K562 (cell line): ENCODE data around the gene ARHGAP12. TPM values are rescaled to one million over a fixed set of nuclear protein-coding genes. Genes with fewer than 3 reads are reported as not detected.
A peak's percentile ranks its signal among the peaks of the same experiment; 100 is the strongest.

Source experiments
- ATAC-seq: fragments of 200-7000 bp; cut with Tn5 transposase; 3 replicates; pipeline ENCODE4 v1.9.1; 2020; ENCODE audit warnings: moderate library complexity
- BruUV-seq: library from RNA; stranded (reverse); fragments of 400-500 nt; replicated peaks from 2 replicates; lab custom pipeline; 2021; lab: Mats Ljungman, UMichigan
- CTCF ChIA-PET: fragments of 300-600 bp; formaldehyde crosslinking; extraction: SDS; loops from one replicate; lab custom pipeline; 2021; ENCODE audit warnings: low intra/inter-chr PET ratio; lab: Yijun Ruan, JAX
- POLR2A ChIA-PET: fragments of 300-600, 350-650 bp; sonication (Branson Sonifier 250); formaldehyde crosslinking; extraction: SDS; loops from one replicate; lab custom pipeline; 2021; ENCODE audit warnings: antibody characterized with exemption, inconsistent platforms; lab: Yijun Ruan, JAX
- DNase-seq, 4 experiments: peaks; one replicate each; pipeline versions ENCODE4 v3.0.0 to v3.0.0-alpha.2; 2011 to 2018; ENCODE audit warnings: low spot score in 3 of 4, mixed read lengths in 3 of 4; ENCODE audit errors: extremely low read depth in 1 of 4
- FAIRE-seq: peaks from 2 replicates; lab custom pipeline; 2011; peaks lifted over from hg19 to GRCh38; lab: Jason Lieb, UNC
- H2AFZ ChIP-seq: 2 replicates; pipeline ENCODE4 v1.6.0; 2011; ENCODE audit warnings: low read depth, low read length, control low read depth, inconsistent platforms
- H3K27ac ChIP-seq: fragments of 200-600 bp; 3 replicates; pipeline ENCODE4 v1.8.0; 2011; ENCODE audit warnings: low read depth, mild to moderate bottlenecking, control low read depth, inconsistent platforms, low read length, moderate library complexity, mixed read lengths; ENCODE audit errors: extremely low read depth
- H3K27me3 ChIP-seq, 2 experiments: fragments of 300-600 bp in 1 of 2; 2 replicates in 1 of 2; 3 replicates in 1 of 2; pipeline versions ENCODE4 v1.6.0 to v1.8.0; 2011; ENCODE audit warnings: inconsistent platforms in 2 of 2, low read length in 2 of 2, mild to moderate bottlenecking in 1 of 2, mixed read lengths in 1 of 2, moderate library complexity in 1 of 2; ENCODE audit not compliant: control insufficient read depth in 2 of 2, insufficient read depth in 2 of 2
- H3K36me3 ChIP-seq: fragments of 300-600 bp; 3 replicates; pipeline ENCODE4 v1.8.0; 2011; ENCODE audit warnings: mild to moderate bottlenecking, low read length, inconsistent platforms; ENCODE audit not compliant: control insufficient read depth, insufficient read depth
- H3K4me1 ChIP-seq, 2 experiments: fragments of 200-600 bp in 1 of 2; replicated peaks in 1 of 2; 2 replicates in 1 of 2; 3 replicates in 1 of 2; pipeline versions ENCODE4 v1.5.1 to v1.8.0; 2011; ENCODE audit warnings: inconsistent platforms in 2 of 2, low read length in 2 of 2, mild to moderate bottlenecking in 1 of 2, mixed read lengths in 1 of 2, moderate library complexity in 1 of 2; ENCODE audit not compliant: control insufficient read depth in 2 of 2, insufficient read depth in 2 of 2
- H3K4me2 ChIP-seq: 2 replicates; pipeline ENCODE4 v1.6.1; 2011; ENCODE audit warnings: low read length, control low read depth, inconsistent platforms, mixed read lengths; ENCODE audit not compliant: insufficient read depth
- H3K4me3 ChIP-seq: fragments of 200-600 bp; sonication (generic), shearing (Covaris generic); 2 replicates; pipeline ENCODE4 v1.5.1; 2016; ENCODE audit warnings: control low read depth, inconsistent platforms
- H3K79me2 ChIP-seq: fragments of 200-600 bp; 3 replicates; pipeline ENCODE4 v1.8.0; 2011; ENCODE audit warnings: low read length, inconsistent platforms; ENCODE audit not compliant: control insufficient read depth, insufficient read depth
- H3K9ac ChIP-seq, 2 experiments: 2 replicates each; pipeline versions ENCODE4 v1.6.0 to v1.6.1; 2011; ENCODE audit warnings: low read depth in 2 of 2, low read length in 2 of 2, control low read depth in 1 of 2, inconsistent platforms in 1 of 2, mild to moderate bottlenecking in 1 of 2, mixed read lengths in 1 of 2; ENCODE audit not compliant: insufficient read depth in 1 of 2
- H3K9me1 ChIP-seq: one replicate; pipeline ENCODE4 v1.6.0; 2011; ENCODE audit warnings: inconsistent platforms, mild to moderate bottlenecking, low read length, moderate library complexity; ENCODE audit not compliant: control insufficient read depth, insufficient read depth
- H3K9me3 ChIP-seq: replicated peaks from 2 replicates; pipeline ENCODE4 v1.5.1; 2011; ENCODE audit warnings: low read depth, low read length, inconsistent platforms; ENCODE audit not compliant: control insufficient read depth, insufficient read depth
- H4K20me1 ChIP-seq: replicated peaks from 2 replicates; pipeline ENCODE4 v1.6.1; 2011; ENCODE audit warnings: low read length, inconsistent platforms, mixed read lengths; ENCODE audit not compliant: control insufficient read depth, insufficient read depth
- ESRRA ChIP-seq: fragments of 450-650 bp; IDR thresholded peaks from 2 replicates; pipeline ENCODE4 v1.6.1; 2014; ENCODE audit warnings: low read depth, mild to moderate bottlenecking, moderate library complexity, borderline replicate concordance
- JUN ChIP-seq, 2 experiments: sonication (generic) in 1 of 2; formaldehyde crosslinking in 1 of 2; IDR thresholded peaks; 2 replicates each; pipeline versions ENCODE4 v1.6.1 to v1.8.0; 2012 to 2022; ENCODE audit warnings: borderline replicate concordance in 2 of 2, mild to moderate bottlenecking in 2 of 2, improper control_type of control experiment in 1 of 2, low read depth in 1 of 2, low read length in 1 of 2, missing genetic modification reagents in 1 of 2
- PTBP1 ChIP-seq: fragments of 200-400 bp; formaldehyde crosslinking; IDR thresholded peaks from 2 replicates; pipeline ENCODE4 v1.6.1; 2017; ENCODE audit warnings: low read depth, low read length
- RBM22 ChIP-seq: fragments of 200-400 bp; formaldehyde crosslinking; IDR thresholded peaks from 2 replicates; pipeline ENCODE4 v1.6.1; 2018; ENCODE audit warnings: low read length, low read depth; ENCODE audit not compliant: poor library complexity, severe bottlenecking
- SAP30 ChIP-seq: fragments of 200-600 bp; sonication (generic); IDR thresholded peaks from 2 replicates; pipeline ENCODE4 v1.6.1; 2012; ENCODE audit warnings: borderline replicate concordance, low read depth, mild to moderate bottlenecking, moderate library complexity, low read length, control low read depth, inconsistent platforms; ENCODE audit not compliant: insufficient read depth, poor library complexity, severe bottlenecking
- WGBS: fragments of 100-300 bp; shearing (Covaris generic); methylation state at CpG from one replicate; pipeline ENCODE4 v1.1.6; 2016; ENCODE audit warnings: low coverage, mixed read lengths; ENCODE audit not compliant: insufficient coverage; ENCODE audit errors: missing lambda C conversion rate; 5-methylcytosine and 5-hydroxymethylcytosine counted together
- in situ Hi-C: fragments of 300-500 bp; cut with MboI; formaldehyde crosslinking; loops from 4 replicates; pipeline ENCODE4 v1.15.0; 2018; ENCODE audit warnings: inconsistent platforms, mixed read lengths
- intact Hi-C: fragments of 100-400 bp; cut with micrococcal nuclease; formaldehyde crosslinking; loops from 2 replicates; pipeline ENCODE4 v1.14.2; 2022
- polyA plus RNA-seq, 8 experiments: library from polyadenylated mRNA; depleted of rRNA in 4 of 8; stranded (reverse) in 5 of 8; unstranded in 3 of 8; fragments of >200 nt; fragmentation: Nextera tagmentation in 2 of 8; fragmentation: Illumina TruSeq in 1 of 8; extraction: Ambion mirVana in 2 of 8; extraction: Trizol in 1 of 8; gene quantifications; 2 replicates each; pipeline versions ENCODE4 v1.2.1 to v1.2.3, GENCODE V29; 2011 to 2014; ENCODE audit warnings: inconsistent platforms in 1 of 8, missing spikeins in 1 of 8
- total RNA-seq, 7 experiments: library from RNA; depleted of rRNA in 6 of 7; stranded (reverse); fragments of >200 nt in 6 of 7; fragmentation: Illumina TruSeq in 2 of 7; extraction: Trizol in 2 of 7; gene quantifications; 2 replicates each; pipeline versions ENCODE4 v1.2.1 to v1.2.3, GENCODE V29; 2011 to 2021; ENCODE audit warnings: low replicate concordance in 1 of 7
- TF ChIP-seq, protein P1 (sequence below): fragments of 450-650 bp; IDR thresholded peaks from 2 replicates; pipeline ENCODE4 v1.6.1; 2016
- TF ChIP-seq, protein P2 (sequence below), 2 experiments: fragments of 450-650 bp in 1 of 2; sonication (generic) in 1 of 2; formaldehyde crosslinking in 1 of 2; IDR thresholded peaks in 1 of 2; conservative IDR thresholded peaks in 1 of 2; 2 replicates each; pipeline versions ENCODE4 v1.6.1 to v1.8.1; 2016 to 2023; ENCODE audit warnings: mild to moderate bottlenecking in 2 of 2, moderate library complexity in 2 of 2, inconsistent platforms in 1 of 2, missing genetic modification reagents in 1 of 2

The ARHGAP12 gene
- total and polyA plus RNA-seq, 9 of the 15 experiments (the other 6 are each of a cell fraction or from before 2014, with no cell fraction given) = 4.4 to 18.7 (median 10.1) TPM

DNA sequence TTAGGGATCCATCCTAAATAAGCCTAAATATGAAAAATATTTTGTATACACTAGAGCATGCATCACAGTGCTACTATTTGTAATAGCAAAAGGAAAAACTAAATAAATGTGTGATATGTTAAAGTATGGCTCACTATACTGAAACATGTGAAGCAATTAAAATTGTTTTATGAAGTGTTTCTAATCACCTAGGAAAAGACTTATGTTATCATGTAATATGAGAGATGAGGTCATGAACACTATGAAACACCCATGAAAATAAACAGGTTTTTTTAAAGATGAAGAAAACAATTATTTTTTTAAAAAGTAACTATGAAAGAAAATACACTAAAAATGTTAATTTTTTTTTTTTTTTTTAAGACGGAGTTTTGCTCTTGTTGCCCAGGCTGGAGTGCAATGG lies 16.8 kb upstream of the ARHGAP12 start:
- CTCF ChIA-PET = no interaction called here
- in situ Hi-C loops = no loop called here
- intact Hi-C loops = no loop called here

DNA sequence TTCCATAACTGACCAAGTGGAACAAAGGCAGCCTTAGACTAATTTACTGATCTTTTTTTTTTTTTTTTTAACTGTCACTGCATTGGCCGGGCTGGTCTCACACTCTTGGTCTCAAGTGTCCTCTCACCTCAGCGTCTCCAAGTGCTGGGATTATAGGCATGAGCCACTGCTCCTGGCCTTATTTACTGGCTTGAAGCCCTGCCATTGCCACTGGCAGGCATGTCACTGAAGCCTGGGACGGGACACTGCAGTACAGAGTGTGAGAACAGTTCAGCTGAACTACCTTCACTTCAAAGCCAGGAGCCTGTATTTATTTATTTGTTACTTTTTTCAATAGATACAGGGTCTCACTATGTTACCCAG lies 15.4 kb upstream of the ARHGAP12 start:
- no TSS peak for BruUV-seq
- Histone ChIP-seq H3K79me2 (no peaks in the 10 kb centered on the region), H3K27me3 (no peaks in the 10 kb centered on the region), H3K9me3 (no peaks in the 10 kb centered on the region), H3K9me1 (no peaks in the 10 kb centered on the region), H3K27ac (no peak overlapping the region), H3K4me1 (peaks cover 3 to 38% of the 10 kb centered on the region in 2 experiments; a peak in 4 of 5 replicates), H3K36me3 (no peaks in the 10 kb centered on the region), H2AFZ (peak overlapping the region; percentile 28; the same call in 1 of the 2 replicates), H4K20me1 (no peaks in the 10 kb centered on the region), H3K4me3 (no peak overlapping the region), H3K9ac (0 out of 4 replicates have a peak overlapping the region, but pooled peaks of 1 of the 2 experiments have one; percentile 23), H3K4me2 (no peak overlapping the region)
- in situ Hi-C loops = no loop called here
- ATAC-seq (no peak), FAIRE-seq (no peak), DNase-seq (no peak)
- intact Hi-C loops = no loop called here
- TF ChIP-seq, protein P1, sequence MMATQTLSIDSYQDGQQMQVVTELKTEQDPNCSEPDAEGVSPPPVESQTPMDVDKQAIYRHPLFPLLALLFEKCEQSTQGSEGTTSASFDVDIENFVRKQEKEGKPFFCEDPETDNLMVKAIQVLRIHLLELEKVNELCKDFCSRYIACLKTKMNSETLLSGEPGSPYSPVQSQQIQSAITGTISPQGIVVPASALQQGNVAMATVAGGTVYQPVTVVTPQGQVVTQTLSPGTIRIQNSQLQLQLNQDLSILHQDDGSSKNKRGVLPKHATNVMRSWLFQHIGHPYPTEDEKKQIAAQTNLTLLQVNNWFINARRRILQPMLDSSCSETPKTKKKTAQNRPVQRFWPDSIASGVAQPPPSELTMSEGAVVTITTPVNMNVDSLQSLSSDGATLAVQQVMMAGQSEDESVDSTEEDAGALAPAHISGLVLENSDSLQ = no peak
- TF ChIP-seq PTBP1 = no peak
- TF ChIP-seq JUN (IDR thresholded peaks at IDR 0.05; ENCODE audit: borderline replicate concordance, low read depth, low read length) = no peak
- no peak for TF ChIP-seq JUN (CRISPR knock-in tag; IDR thresholded peaks at IDR 0.05; ENCODE audit: borderline replicate concordance)
- no peak for TF ChIP-seq SAP30
- no peak for TF ChIP-seq ESRRA
- ChIA-PET POLR2A (no interaction called here), CTCF (no interaction called here)
- 64% methylated on average over 2 of the region's 3 CpGs for WGBS

More for the DNA sequence above, 16.8 kb upstream of the ARHGAP12 start:
- WGBS = no CpG with 5 or more reads among the region's 1 CpG
- no peaks in the 10 kb centered on the region for H3K79me2 ChIP-seq
- POLR2A ChIA-PET = interaction anchor here (3.7 kb wide), 1 partner anchor 15 kb away, joined by 14 read pairs; no protein-coding TSS in a partner anchor
- DNase-seq = no peak
- TF ChIP-seq RBM22 = no peak
- TF ChIP-seq, protein P2, sequence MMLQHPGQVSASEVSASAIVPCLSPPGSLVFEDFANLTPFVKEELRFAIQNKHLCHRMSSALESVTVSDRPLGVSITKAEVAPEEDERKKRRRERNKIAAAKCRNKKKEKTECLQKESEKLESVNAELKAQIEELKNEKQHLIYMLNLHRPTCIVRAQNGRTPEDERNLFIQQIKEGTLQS (IDR thresholded peaks at IDR 0.05) = peak; percentile 22; the same call in 1 of the 2 replicates
- TF ChIP-seq, protein P2 (CRISPR knock-in tag; conservative IDR thresholded peaks at IDR 0.05) = no peak
- ATAC-seq = no peak
- H3K9me1 ChIP-seq = no peaks in the 10 kb centered on the region
- no peak overlapping the region for H3K4me3 ChIP-seq
- no peaks in the 10 kb centered on the region for H3K27me3 ChIP-seq
- H3K4me2 ChIP-seq = no peak overlapping the region
- H3K9me3 ChIP-seq = no peaks in the 10 kb centered on the region
- H3K36me3 ChIP-seq = no peaks in the 10 kb centered on the region
- H2AFZ ChIP-seq = no peak overlapping the region
- H3K4me1 ChIP-seq = peaks cover 3 to 27% of the 10 kb centered on the region in 2 experiments; a peak in 4 of 5 replicates
- no peak overlapping the region for H3K9ac ChIP-seq
- no peak overlapping the region for H3K27ac ChIP-seq
- FAIRE-seq = no peak
- BruUV-seq = no TSS peak
- no peaks in the 10 kb centered on the region for H4K20me1 ChIP-seq
